ENCODE measurements around the gene CCL2.

DNA sequence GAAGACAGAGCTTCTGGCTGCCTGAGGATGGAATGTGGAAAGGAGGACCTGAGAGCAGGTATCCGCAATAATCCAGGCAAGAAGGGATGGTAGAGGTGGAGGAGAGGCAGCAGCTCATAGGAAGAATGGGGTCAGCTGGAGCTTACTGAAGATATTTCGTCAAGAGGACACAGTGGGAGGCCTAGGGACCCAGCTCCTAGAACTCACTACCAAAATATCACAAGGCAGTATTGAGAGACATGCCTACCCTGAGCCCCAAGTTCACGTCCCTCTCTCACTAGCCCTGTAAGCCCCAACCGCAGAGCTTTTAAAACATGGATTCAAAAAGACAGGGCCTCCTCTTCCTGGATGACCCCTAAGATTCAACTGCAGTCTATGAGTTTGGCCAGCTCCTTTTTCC lies 50.0 kb downstream of the CCL2 start:
- TF ChIP-seq POLR2A (IDR thresholded peaks at IDR 0.05; ENCODE audit: borderline replicate concordance, extremely low read depth, insufficient read depth, insufficient read length) (no peak), POLR2AphosphoS5 (IDR thresholded peaks at IDR 0.05; ENCODE audit: low read depth, low read length) (no peak), EGR1 (IDR thresholded peaks at IDR 0.05; ENCODE audit: low read depth) (no peak), YY1 (IDR thresholded peaks at IDR 0.05; ENCODE audit: extremely low read depth, insufficient replicate concordance, low read depth, low read length) (no peak)

All from HCT116 (cell line).